ENCODE results near the gene LATS1. TPM values are rescaled to one million over a fixed set of nuclear protein-coding genes. Genes with fewer than 3 reads are reported as not detected.
"Not testable (repeated sequence)": the region's sequence is repeated elsewhere in the genome, so short reads cannot be mapped to it uniquely, and the experiment has no call there.

The LATS1 gene
- total RNA-seq, 2 donors from 2014 or later = 35.4 to 43.6 TPM

GRCh38 chr6:149719531-149719930 is 1.6 kb upstream of the LATS1 start:
- Mint-ChIP-seq H3K27me3 (no peaks in the 10 kb centered on the region), H3K36me3 (ENCODE audit: low read depth) (peaks cover 4% of the 10 kb centered on the region), H3K4me3 (no peak overlapping the region), H3K4me1 (peaks cover 24% of the 10 kb centered on the region), H3K27ac (peak overlapping the region; percentile 96)
- H3K9me3 ChIP-seq (ENCODE audit: control insufficient read depth, low read length, poor library complexity, severe bottlenecking) = no peaks in the 10 kb centered on the region
- DNase-seq (no peak), ATAC-seq (no peak)

GRCh38 chr6:149717255-149717587 is 680 bp downstream of the LATS1 start:
- no peaks in the 10 kb centered on the region for H3K9me3 ChIP-seq (ENCODE audit: control insufficient read depth, low read length, poor library complexity, severe bottlenecking)
- peak overlapping the region; percentile 97 for H3K4me3 Mint-ChIP-seq
- peak overlapping the region; percentile 96 for H3K27ac Mint-ChIP-seq
- ATAC-seq (no peak), DNase-seq (no peak)
- H3K4me1 Mint-ChIP-seq = peaks cover 23% of the 10 kb centered on the region
- no peaks in the 10 kb centered on the region for H3K27me3 Mint-ChIP-seq
- peaks cover 2% of the 10 kb centered on the region for H3K36me3 Mint-ChIP-seq (ENCODE audit: low read depth)

GRCh38 chr6:149716181-149716963 is 1.5 kb downstream of the LATS1 start:
- no peak for DNase-seq
- no peak for ATAC-seq
- peaks cover 2% of the 10 kb centered on the region for H3K36me3 Mint-ChIP-seq (ENCODE audit: low read depth)
- no peaks in the 10 kb centered on the region for H3K9me3 ChIP-seq (ENCODE audit: control insufficient read depth, low read length, poor library complexity, severe bottlenecking)
- no peaks in the 10 kb centered on the region for H3K27me3 Mint-ChIP-seq
- H3K27ac Mint-ChIP-seq = peak overlapping the region; percentile 96
- peak overlapping the region; percentile 85 for H3K4me3 Mint-ChIP-seq
- H3K4me1 Mint-ChIP-seq = peaks cover 27% of the 10 kb centered on the region

- H3K4me1 Mint-ChIP-seq = peaks cover 37% of the 10 kb centered on the region
Measured at GRCh38 chr6:149714442-149714841, 3.5 kb downstream of the LATS1 start.

GRCh38 chr6:149711711-149712110 is 6.2 kb downstream of the LATS1 start:
- Mint-ChIP-seq H3K36me3 (ENCODE audit: low read depth) (no peaks in the 10 kb centered on the region), H3K4me1 (peaks cover 48% of the 10 kb centered on the region), H3K27me3 (no peaks in the 10 kb centered on the region), H3K4me3 (no peak overlapping the region), H3K27ac (peak overlapping the region; percentile 82)
- no peak for ATAC-seq
- H3K9me3 ChIP-seq (ENCODE audit: control insufficient read depth, low read length, poor library complexity, severe bottlenecking) = no peaks in the 10 kb centered on the region
- no peak for DNase-seq

More at GRCh38 chr6:149714442-149714841, 3.5 kb downstream of the LATS1 start:
- H3K27ac Mint-ChIP-seq = peak overlapping the region; percentile 49
- no peaks in the 10 kb centered on the region for H3K36me3 Mint-ChIP-seq (ENCODE audit: low read depth)
- DNase-seq (no peak), ATAC-seq (no peak)
- peak overlapping the region; percentile 28 for H3K4me3 Mint-ChIP-seq
- H3K9me3 ChIP-seq (ENCODE audit: control insufficient read depth, low read length, poor library complexity, severe bottlenecking) = no peaks in the 10 kb centered on the region
- no peaks in the 10 kb centered on the region for H3K27me3 Mint-ChIP-seq

GRCh38 chr6:149701714-149702113 is 16.2 kb downstream of the LATS1 start:
- Mint-ChIP-seq H3K27me3 (no peaks in the 10 kb centered on the region), H3K27ac (no peak overlapping the region), H3K4me1 (peaks cover 24% of the 10 kb centered on the region), H3K4me3 (no peak overlapping the region), H3K36me3 (ENCODE audit: low read depth) (no peaks in the 10 kb centered on the region)
- ATAC-seq = no peak
- H3K9me3 ChIP-seq (ENCODE audit: control insufficient read depth, low read length, poor library complexity, severe bottlenecking) = no peaks in the 10 kb centered on the region
- no peak for DNase-seq

GRCh38 chr6:149699150-149699549 is 18.8 kb downstream of the LATS1 start:
- Mint-ChIP-seq H3K27me3 (no peaks in the 10 kb centered on the region), H3K4me1 (peaks cover 16% of the 10 kb centered on the region)

GRCh38 chr6:149698175-149698574 is 19.7 kb downstream of the LATS1 start:
- H3K27ac Mint-ChIP-seq = no peak overlapping the region
- ATAC-seq (no peak), DNase-seq (no peak)
- peak overlapping the region; percentile 36 for H3K4me3 Mint-ChIP-seq
- no peaks in the 10 kb centered on the region for H3K9me3 ChIP-seq (ENCODE audit: control insufficient read depth, low read length, poor library complexity, severe bottlenecking)
- peaks cover 13% of the 10 kb centered on the region for H3K4me1 Mint-ChIP-seq
- H3K36me3 Mint-ChIP-seq (ENCODE audit: low read depth) = no peaks in the 10 kb centered on the region
- no peaks in the 10 kb centered on the region for H3K27me3 Mint-ChIP-seq

More at GRCh38 chr6:149699150-149699549, 18.8 kb downstream of the LATS1 start:
- DNase-seq = no peak
- Mint-ChIP-seq H3K4me3 (no peak overlapping the region), H3K27ac (no peak overlapping the region), H3K36me3 (ENCODE audit: low read depth) (no peaks in the 10 kb centered on the region)
- no peak for ATAC-seq
- H3K9me3 ChIP-seq (ENCODE audit: control insufficient read depth, low read length, poor library complexity, severe bottlenecking) = no peaks in the 10 kb centered on the region

GRCh38 chr6:149696901-149697300 is 21.0 kb downstream of the LATS1 start:
- no peak for ATAC-seq
- H3K4me3 Mint-ChIP-seq = no peak overlapping the region
- H3K4me1 Mint-ChIP-seq = peaks cover 14% of the 10 kb centered on the region
- H3K27me3 Mint-ChIP-seq = no peaks in the 10 kb centered on the region
- DNase-seq = no peak
- peaks cover 1% of the 10 kb centered on the region for H3K36me3 Mint-ChIP-seq (ENCODE audit: low read depth)
- peak overlapping the region; percentile 75 for H3K27ac Mint-ChIP-seq
- no peaks in the 10 kb centered on the region for H3K9me3 ChIP-seq (ENCODE audit: control insufficient read depth, low read length, poor library complexity, severe bottlenecking)

GRCh38 chr6:149694921-149695320 is 23.0 kb downstream of the LATS1 start:
- Mint-ChIP-seq H3K4me3 (no peak overlapping the region), H3K36me3 (ENCODE audit: low read depth) (peaks cover 8% of the 10 kb centered on the region), H3K4me1 (peaks cover 14% of the 10 kb centered on the region)

GRCh38 chr6:149691201-149691600 is 26.7 kb downstream of the LATS1 start:
- peak overlapping the region; percentile 82 for H3K27ac Mint-ChIP-seq
- peaks cover 15% of the 10 kb centered on the region for H3K36me3 Mint-ChIP-seq (ENCODE audit: low read depth)
- H3K9me3 ChIP-seq (ENCODE audit: control insufficient read depth, low read length, poor library complexity, severe bottlenecking) = no peaks in the 10 kb centered on the region
- ATAC-seq = no peak
- no peak for DNase-seq
- H3K27me3 Mint-ChIP-seq = no peaks in the 10 kb centered on the region
- H3K4me3 Mint-ChIP-seq = no peak overlapping the region
- peaks cover 23% of the 10 kb centered on the region for H3K4me1 Mint-ChIP-seq

More at GRCh38 chr6:149694921-149695320, 23.0 kb downstream of the LATS1 start:
- ATAC-seq (no peak), DNase-seq (no peak)
- Mint-ChIP-seq H3K27ac (peak overlapping the region; percentile 37), H3K27me3 (no peaks in the 10 kb centered on the region)
- H3K9me3 ChIP-seq (ENCODE audit: control insufficient read depth, low read length, poor library complexity, severe bottlenecking) = no peaks in the 10 kb centered on the region

- no peak for ATAC-seq
- no peak for DNase-seq
- peaks cover 12% of the 10 kb centered on the region for H3K36me3 Mint-ChIP-seq (ENCODE audit: low read depth)
- peaks cover 23% of the 10 kb centered on the region for H3K4me1 Mint-ChIP-seq
- H3K27ac Mint-ChIP-seq = peak overlapping the region; percentile 94
- H3K4me3 Mint-ChIP-seq = no peak overlapping the region
- H3K9me3 ChIP-seq (ENCODE audit: control insufficient read depth, low read length, poor library complexity, severe bottlenecking) = no peaks in the 10 kb centered on the region
- no peaks in the 10 kb centered on the region for H3K27me3 Mint-ChIP-seq
Measured at GRCh38 chr6:149686230-149686629, 31.7 kb downstream of the LATS1 start.

- Mint-ChIP-seq H3K27me3 (no peaks in the 10 kb centered on the region), H3K36me3 (ENCODE audit: low read depth) (peaks cover 10% of the 10 kb centered on the region), H3K4me1 (peaks cover 24% of the 10 kb centered on the region), H3K4me3 (no peak overlapping the region), H3K27ac (peak overlapping the region; percentile 9)
- DNase-seq (no peak), ATAC-seq (no peak)
- no peaks in the 10 kb centered on the region for H3K9me3 ChIP-seq (ENCODE audit: control insufficient read depth, low read length, poor library complexity, severe bottlenecking)
Measured at GRCh38 chr6:149683256-149683859, 34.5 kb downstream of the LATS1 start.

- H3K27ac Mint-ChIP-seq = not testable (repeated sequence)
Measured at GRCh38 chr6:149681845-149682244, 36.1 kb downstream of the LATS1 start.

More at GRCh38 chr6:149681845-149682244, 36.1 kb downstream of the LATS1 start:
- not testable (repeated sequence) for H3K27me3 Mint-ChIP-seq; ATAC-seq; H3K4me3 Mint-ChIP-seq; H3K9me3 ChIP-seq (ENCODE audit: control insufficient read depth, low read length, poor library complexity, severe bottlenecking); DNase-seq
- peaks cover 13% of the 10 kb centered on the region for H3K36me3 Mint-ChIP-seq (ENCODE audit: low read depth)
- peaks cover 21% of the 10 kb centered on the region for H3K4me1 Mint-ChIP-seq
